GM12878 (cell line): ENCODE data around the gene SEPTIN1. TPM values are rescaled to one million over a fixed set of nuclear protein-coding genes. Genes with fewer than 3 reads are reported as not detected.

Experiments used
- ATAC-seq: fragments of 200-7000 bp; cut with Tn5 transposase; 3 replicates; pipeline ENCODE4 v1.9.1; 2020; ENCODE audit warnings: mild to moderate bottlenecking, moderate library complexity
- BruUV-seq: library from RNA; stranded (reverse); fragments of 400-500 nt; replicated peaks from 2 replicates; lab custom pipeline; 2021; lab: Mats Ljungman, UMichigan
- CTCF ChIA-PET: fragments of 300-600 bp; sonication (Branson Sonifier 250); formaldehyde crosslinking; extraction: SDS; loops from one replicate; lab custom pipeline; 2021; ENCODE audit warnings: inconsistent platforms; lab: Yijun Ruan, JAX
- POLR2A ChIA-PET: fragments of 350-600 bp; formaldehyde crosslinking; extraction: SDS; loops from one replicate; lab custom pipeline; 2021; ENCODE audit warnings: inconsistent platforms; lab: Charles Lee
- RAD21 ChIA-PET: fragments of 300-600 bp; sonication (Branson Sonifier 250); formaldehyde crosslinking; loops from one replicate; lab custom pipeline; 2023; ENCODE audit warnings: antibody characterized with exemption; ENCODE audit not compliant: unreplicated experiment; lab: Charles Lee
- SMC1A ChIA-PET: fragments of 300-600 bp; sonication (Branson Sonifier 250); formaldehyde crosslinking; loops from one replicate; lab custom pipeline; 2023; ENCODE audit not compliant: unreplicated experiment, uncharacterized antibody; lab: Charles Lee
- DNase-seq: peaks from one replicate; pipeline ENCODE4 v3.0.0-alpha.2; 2011; ENCODE audit warnings: low read depth, low spot score
- FAIRE-seq: peaks from 3 replicates; lab custom pipeline; 2011; peaks lifted over from hg19 to GRCh38; lab: Jason Lieb, UNC
- H2AFZ ChIP-seq: 2 replicates; pipeline ENCODE4 v1.6.0; 2011; ENCODE audit warnings: low read depth, low read length, control low read depth; ENCODE audit not compliant: control insufficient read depth
- H3K27ac ChIP-seq: 2 replicates; pipeline ENCODE4 v1.5.1; 2011; ENCODE audit warnings: control low read depth; ENCODE audit not compliant: control insufficient read depth, insufficient read depth
- H3K27me3 ChIP-seq, 2 experiments: replicated peaks in 1 of 2; 2 replicates each; pipeline versions ENCODE4 v1.6.0 to v1.6.1; 2011; ENCODE audit warnings: low read length in 1 of 2; ENCODE audit not compliant: control insufficient read depth in 2 of 2, insufficient read depth in 2 of 2
- H3K36me3 ChIP-seq, 2 experiments: 2 replicates each; pipeline ENCODE4 v1.5.1; 2011; ENCODE audit warnings: low read length in 1 of 2; ENCODE audit not compliant: control insufficient read depth in 2 of 2, insufficient read depth in 2 of 2
- H3K4me1 ChIP-seq: 2 replicates; pipeline ENCODE4 v1.6.1; 2011; ENCODE audit warnings: mild to moderate bottlenecking, low read length, moderate library complexity, mixed read lengths; ENCODE audit not compliant: control insufficient read depth, insufficient read depth
- H3K4me2 ChIP-seq: 2 replicates; pipeline ENCODE4 v1.6.0; 2011; ENCODE audit warnings: control low read depth; ENCODE audit not compliant: control insufficient read depth, insufficient read depth
- H3K4me3 ChIP-seq: fragments of 200-600 bp; sonication (generic); 2 replicates; pipeline ENCODE4 v1.5.1; 2016
- H3K79me2 ChIP-seq: 2 replicates; pipeline ENCODE4 v1.6.0; 2011; ENCODE audit warnings: low read length; ENCODE audit not compliant: control insufficient read depth, insufficient read depth
- H3K9ac ChIP-seq: 2 replicates; pipeline ENCODE4 v1.8.0; 2011; ENCODE audit warnings: low read length, control low read depth, mixed read lengths; ENCODE audit not compliant: control insufficient read depth, insufficient read depth
- H3K9me3 ChIP-seq: replicated peaks from 3 replicates; pipeline ENCODE4 v1.5.1; 2011; ENCODE audit warnings: mild to moderate bottlenecking, low read length; ENCODE audit not compliant: control insufficient read depth, insufficient read depth
- H4K20me1 ChIP-seq: 2 replicates; pipeline ENCODE4 v1.6.0; 2011; ENCODE audit not compliant: control insufficient read depth, insufficient read depth
- GABPA ChIP-seq: IDR thresholded peaks from 2 replicates; pipeline ENCODE4 v1.6.1; 2014; ENCODE audit warnings: antibody characterized with exemption, low read depth, mild to moderate bottlenecking, inconsistent platforms
- MTA3 ChIP-seq: IDR thresholded peaks from 2 replicates; pipeline ENCODE4 v1.6.1; 2012; ENCODE audit warnings: low read length, inconsistent platforms, borderline replicate concordance
- RAD21 ChIP-seq: IDR thresholded peaks from 2 replicates; pipeline ENCODE4 v1.6.1; 2011; ENCODE audit warnings: mild to moderate bottlenecking, low read depth, low read length, moderate library complexity; ENCODE audit not compliant: insufficient read depth
- SPI1 ChIP-seq: IDR thresholded peaks from 2 replicates; pipeline ENCODE4 v1.6.1; 2011; ENCODE audit warnings: low read depth, mild to moderate bottlenecking, low read length, moderate library complexity, borderline replicate concordance; ENCODE audit not compliant: insufficient read depth
- STAT1 ChIP-seq: fragments of 450-650 bp; conservative IDR thresholded peaks from 2 replicates; pipeline ENCODE4 v1.6.1; 2014; ENCODE audit warnings: antibody characterized with exemption, mild to moderate bottlenecking
- TCF3 ChIP-seq: IDR thresholded peaks from 2 replicates; pipeline ENCODE4 v1.6.1; 2012; ENCODE audit warnings: low read depth, mild to moderate bottlenecking, low read length, borderline replicate concordance; ENCODE audit not compliant: insufficient read depth
- WGBS: methylation state at CpG from one replicate; pipeline ENCODE4 v1.1.6; 2016; ENCODE audit warnings: low lambda C conversion rate; ENCODE audit not compliant: insufficient replicate concordance, insufficient coverage; ENCODE audit errors: missing lambda C conversion rate; 5-methylcytosine and 5-hydroxymethylcytosine counted together
- in situ Hi-C: fragments of 300-500 bp; cut with MboI; formaldehyde crosslinking; loops from 9 replicates; pipeline ENCODE4 v1.14.3; 2018; ENCODE audit warnings: mixed read lengths
- intact Hi-C: fragments of 100-400 bp; cut with micrococcal nuclease; formaldehyde crosslinking; loops from one replicate; pipeline ENCODE4 v1.14.2; 2022; ENCODE audit not compliant: unreplicated experiment
- polyA plus RNA-seq, 11 experiments: library from polyadenylated mRNA; depleted of rRNA in 4 of 11; unstranded in 6 of 11; stranded (reverse) in 5 of 11; fragments of >200 nt; fragmentation: Nextera tagmentation in 4 of 11; fragmentation: Illumina TruSeq in 1 of 11; extraction: Ambion mirVana in 4 of 11; extraction: Trizol in 1 of 11; gene quantifications; 1 replicate in 1 of 11; 2 replicates in 10 of 11; pipeline versions ENCODE4 v1.2.1 to v1.2.3, GENCODE V29; 2011 to 2016; ENCODE audit warnings: inconsistent platforms in 2 of 11, missing spikeins in 2 of 11, low read depth in 1 of 11
- total RNA-seq, 4 experiments: library from RNA; depleted of rRNA in 3 of 4; stranded (reverse); fragments of >200 nt in 3 of 4; fragmentation: Illumina TruSeq in 1 of 4; extraction: Trizol in 1 of 4; gene quantifications; 2 replicates each; pipeline versions ENCODE4 v1.2.1 to v1.2.3, GENCODE V29; 2013 to 2021
- TF ChIP-seq, protein P1 (sequence below): fragments of 450-650 bp; IDR thresholded peaks from 2 replicates; pipeline ENCODE4 v1.6.1; 2017; ENCODE audit warnings: mild to moderate bottlenecking, moderate library complexity
- TF ChIP-seq, protein P2 (sequence below): fragments of 450-650 bp; IDR thresholded peaks from 2 replicates; pipeline ENCODE4 v1.6.1; 2016; ENCODE audit warnings: mild to moderate bottlenecking
- TF ChIP-seq, protein P3 (sequence below): IDR thresholded peaks from 2 replicates; pipeline ENCODE4 v1.6.1; 2011; ENCODE audit warnings: low read depth, low read length, improper control_type of control experiment, borderline replicate concordance

The SEPTIN1 gene
- total and polyA plus RNA-seq, 10 of the 15 experiments (the other 5 are each of a cell fraction or from before 2014, with no cell fraction given): 2.8 to 153 (median 94.1) TPM

DNA sequence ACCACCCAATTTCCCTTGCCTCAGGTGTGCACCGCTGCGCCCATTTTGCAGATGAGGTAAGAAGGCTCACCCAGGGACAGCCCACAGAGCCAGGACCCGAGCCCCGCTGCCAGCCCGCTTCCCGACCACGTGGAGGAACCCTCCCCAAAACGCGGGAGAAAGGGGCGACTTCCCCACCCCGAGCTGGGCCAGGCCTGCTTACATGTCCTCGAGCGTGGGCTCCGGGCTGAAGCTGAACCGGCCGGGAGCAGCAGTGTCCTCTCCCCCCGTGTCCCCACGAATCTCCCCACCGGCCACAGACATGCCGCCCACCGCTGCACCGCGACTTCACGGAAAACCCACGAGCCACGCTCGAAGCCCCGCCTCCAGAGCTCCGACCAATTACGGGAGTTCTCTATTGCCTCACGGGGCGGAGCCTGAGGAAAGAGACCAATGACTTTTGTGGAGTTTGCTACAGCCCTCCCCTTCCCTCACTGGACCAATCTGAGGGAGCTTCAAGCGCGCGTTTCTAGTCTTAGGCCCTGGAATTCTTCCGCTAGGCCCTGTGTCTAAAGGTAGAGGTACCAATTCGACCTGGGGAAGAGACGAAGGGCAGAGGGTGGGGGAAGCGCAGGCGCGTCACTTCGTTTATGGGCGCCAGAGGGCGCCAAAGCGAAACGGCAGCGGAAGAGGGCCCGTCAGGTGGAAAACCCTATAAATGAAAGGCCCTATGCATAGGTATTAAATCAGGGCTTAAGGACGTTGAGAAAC lies 47.5 kb upstream of the SEPTIN1 start, which contains the start of gene DCTPP1 (continued):
- TF ChIP-seq, protein P1, sequence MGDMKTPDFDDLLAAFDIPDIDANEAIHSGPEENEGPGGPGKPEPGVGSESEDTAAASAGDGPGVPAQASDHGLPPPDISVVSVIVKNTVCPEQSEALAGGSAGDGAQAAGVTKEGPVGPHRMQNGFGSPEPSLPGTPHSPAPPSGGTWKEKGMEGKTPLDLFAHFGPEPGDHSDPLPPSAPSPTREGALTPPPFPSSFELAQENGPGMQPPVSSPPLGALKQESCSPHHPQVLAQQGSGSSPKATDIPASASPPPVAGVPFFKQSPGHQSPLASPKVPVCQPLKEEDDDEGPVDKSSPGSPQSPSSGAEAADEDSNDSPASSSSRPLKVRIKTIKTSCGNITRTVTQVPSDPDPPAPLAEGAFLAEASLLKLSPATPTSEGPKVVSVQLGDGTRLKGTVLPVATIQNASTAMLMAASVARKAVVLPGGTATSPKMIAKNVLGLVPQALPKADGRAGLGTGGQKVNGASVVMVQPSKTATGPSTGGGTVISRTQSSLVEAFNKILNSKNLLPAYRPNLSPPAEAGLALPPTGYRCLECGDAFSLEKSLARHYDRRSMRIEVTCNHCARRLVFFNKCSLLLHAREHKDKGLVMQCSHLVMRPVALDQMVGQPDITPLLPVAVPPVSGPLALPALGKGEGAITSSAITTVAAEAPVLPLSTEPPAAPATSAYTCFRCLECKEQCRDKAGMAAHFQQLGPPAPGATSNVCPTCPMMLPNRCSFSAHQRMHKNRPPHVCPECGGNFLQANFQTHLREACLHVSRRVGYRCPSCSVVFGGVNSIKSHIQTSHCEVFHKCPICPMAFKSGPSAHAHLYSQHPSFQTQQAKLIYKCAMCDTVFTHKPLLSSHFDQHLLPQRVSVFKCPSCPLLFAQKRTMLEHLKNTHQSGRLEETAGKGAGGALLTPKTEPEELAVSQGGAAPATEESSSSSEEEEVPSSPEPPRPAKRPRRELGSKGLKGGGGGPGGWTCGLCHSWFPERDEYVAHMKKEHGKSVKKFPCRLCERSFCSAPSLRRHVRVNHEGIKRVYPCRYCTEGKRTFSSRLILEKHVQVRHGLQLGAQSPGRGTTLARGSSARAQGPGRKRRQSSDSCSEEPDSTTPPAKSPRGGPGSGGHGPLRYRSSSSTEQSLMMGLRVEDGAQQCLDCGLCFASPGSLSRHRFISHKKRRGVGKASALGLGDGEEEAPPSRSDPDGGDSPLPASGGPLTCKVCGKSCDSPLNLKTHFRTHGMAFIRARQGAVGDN: no peak
- TF ChIP-seq, all 136 proteins: peak for 55

DNA sequence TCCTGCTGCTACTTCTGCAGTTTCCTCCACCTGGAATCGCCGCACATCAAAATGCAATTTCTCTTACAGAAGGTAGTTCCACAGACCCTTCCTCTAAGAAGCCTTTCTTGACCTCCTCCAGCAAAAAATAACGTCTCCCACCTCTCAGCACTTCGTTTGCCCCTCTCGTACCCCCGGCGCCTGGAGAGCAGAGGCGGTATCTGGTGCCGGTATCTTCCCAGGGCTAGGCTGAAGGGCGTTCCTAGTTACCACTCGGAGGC lies 47.0 kb upstream of the SEPTIN1 start:
- FAIRE-seq: no peak
- in situ Hi-C loops (no loop called here), intact Hi-C loops (no loop called here)
- WGBS: under 1% methylated on average over 11 of the region's 11 CpGs
- no peaks in the 10 kb centered on the region for H3K9me3 ChIP-seq
- H3K4me3 ChIP-seq: peak overlapping the region; percentile 93
- peak overlapping the region; percentile 90 for H3K9ac ChIP-seq
- H4K20me1 ChIP-seq: no peaks in the 10 kb centered on the region
- peaks cover 21% of the 10 kb centered on the region for H3K79me2 ChIP-seq
- BruUV-seq: no TSS peak
- peaks cover 13% of the 10 kb centered on the region for H3K4me1 ChIP-seq
- peak overlapping the region; percentile 94 for H2AFZ ChIP-seq
- H3K4me2 ChIP-seq: peak overlapping the region; percentile 96
- H3K27ac ChIP-seq: peak overlapping the region; percentile 80
- H3K27me3 ChIP-seq: no peaks in the 10 kb centered on the region
- DNase-seq: no peak
- ChIA-PET SMC1A (interaction anchor here (0.6 to 6.1 kb wide), 45 partner anchors 9 to 337 kb away, joined by 3 to 64 read pairs (median 5); partner anchors contain the start of genes ITGAL, TBX6, ZNF48 and ZNF689), CTCF (interaction anchor here (0.6 to 5.0 kb wide), 61 partner anchors 10 to 339 kb away, joined by 3 to 89 read pairs (median 6); partner anchors contain the start of genes FBRS, ITGAL, SEPHS2 and TBC1D10B), POLR2A (interaction anchor here (0.6 to 2.0 kb wide), 33 partner anchors 9 to 338 kb away, joined by 3 to 23 read pairs (median 4); partner anchors contain the start of genes FBRS, ITGAL, TBX6 and ZNF688), RAD21 (interaction anchor here (0.6 to 3.9 kb wide), 58 partner anchors 10 to 612 kb away, joined by 3 to 129 read pairs (median 4); partner anchors contain the start of genes ALDOA, CORO1A, ITGAL and PRR14)
- peak; percentile 48 for ATAC-seq
- peaks cover 0 to 5% of the 10 kb centered on the region in 2 experiments; a peak in 3 of 4 replicates for H3K36me3 ChIP-seq
- TF ChIP-seq, protein P2, sequence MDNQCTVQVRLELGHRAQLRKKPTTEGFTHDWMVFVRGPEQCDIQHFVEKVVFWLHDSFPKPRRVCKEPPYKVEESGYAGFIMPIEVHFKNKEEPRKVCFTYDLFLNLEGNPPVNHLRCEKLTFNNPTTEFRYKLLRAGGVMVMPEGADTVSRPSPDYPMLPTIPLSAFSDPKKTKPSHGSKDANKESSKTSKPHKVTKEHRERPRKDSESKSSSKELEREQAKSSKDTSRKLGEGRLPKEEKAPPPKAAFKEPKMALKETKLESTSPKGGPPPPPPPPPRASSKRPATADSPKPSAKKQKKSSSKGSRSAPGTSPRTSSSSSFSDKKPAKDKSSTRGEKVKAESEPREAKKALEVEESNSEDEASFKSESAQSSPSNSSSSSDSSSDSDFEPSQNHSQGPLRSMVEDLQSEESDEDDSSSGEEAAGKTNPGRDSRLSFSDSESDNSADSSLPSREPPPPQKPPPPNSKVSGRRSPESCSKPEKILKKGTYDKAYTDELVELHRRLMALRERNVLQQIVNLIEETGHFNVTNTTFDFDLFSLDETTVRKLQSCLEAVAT: 0 out of 2 replicates have a peak, but pooled peaks have one; percentile 11
- no peak for TF ChIP-seq SPI1
- TF ChIP-seq STAT1: no peak
- TF ChIP-seq RAD21: no peak
- TF ChIP-seq, protein P3, sequence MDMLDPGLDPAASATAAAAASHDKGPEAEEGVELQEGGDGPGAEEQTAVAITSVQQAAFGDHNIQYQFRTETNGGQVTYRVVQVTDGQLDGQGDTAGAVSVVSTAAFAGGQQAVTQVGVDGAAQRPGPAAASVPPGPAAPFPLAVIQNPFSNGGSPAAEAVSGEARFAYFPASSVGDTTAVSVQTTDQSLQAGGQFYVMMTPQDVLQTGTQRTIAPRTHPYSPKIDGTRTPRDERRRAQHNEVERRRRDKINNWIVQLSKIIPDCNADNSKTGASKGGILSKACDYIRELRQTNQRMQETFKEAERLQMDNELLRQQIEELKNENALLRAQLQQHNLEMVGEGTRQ: no peak
- no peak for TF ChIP-seq TCF3
- 0 out of 2 replicates have a peak, but pooled peaks have one; percentile 8 for TF ChIP-seq GABPA
- 0 out of 2 replicates have a peak, but pooled peaks have one; percentile 23 for TF ChIP-seq MTA3
